ENCODE results near the gene CTNND1.

DNA sequence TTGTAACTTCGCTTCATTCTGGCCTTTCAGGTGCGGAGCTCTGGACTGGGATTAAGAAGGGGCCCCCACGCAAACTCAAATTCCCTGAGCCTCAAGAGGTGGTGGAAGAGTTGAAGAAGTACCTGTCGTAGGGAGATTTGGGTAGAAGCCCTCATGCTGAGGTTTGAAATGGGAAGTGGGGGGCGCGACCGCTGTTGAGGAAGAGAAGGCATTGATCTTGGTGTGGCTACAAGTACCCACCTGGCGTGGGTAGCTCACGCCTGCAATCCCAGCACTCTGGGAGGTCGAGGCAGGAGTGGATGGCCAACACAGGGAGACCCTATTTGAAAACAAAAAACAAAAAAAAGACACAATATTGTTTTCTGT, 19.5 kb upstream of the CTNND1 start:
- TF ChIP-seq SIN3A (IDR thresholded peaks at IDR 0.05; ENCODE audit: borderline replicate concordance, insufficient read depth, low read length) (no peak), POLR2AphosphoS5 (IDR thresholded peaks at IDR 0.05; ENCODE audit: low read depth, low read length) (no peak)

Data from PFSK-1 (cell line).